Dendritic cell treated with granulocyte-macrophage colony-stimulating factor and Interleukin-4, amounts not matched to agents 40 ng/mL and 50 ng/mL, for 4 days (primary cell): ENCODE measurements around the gene HOXD3.

Experiments used
- H3K27ac Mint-ChIP-seq: one replicate; pipeline ENCODE4 v1.8.0; 2022; ENCODE audit warnings: mild to moderate bottlenecking, mixed read lengths
- H3K27me3 Mint-ChIP-seq: one replicate; pipeline ENCODE4 v1.8.0; 2022; ENCODE audit warnings: mild to moderate bottlenecking, mixed read lengths
- H3K36me3 Mint-ChIP-seq: one replicate; pipeline ENCODE4 v1.8.0; 2022; ENCODE audit warnings: low read depth, mixed read lengths
- H3K4me1 Mint-ChIP-seq: one replicate; pipeline ENCODE4 v1.8.0; 2022; ENCODE audit warnings: low read depth, mixed read lengths
- H3K4me3 Mint-ChIP-seq: one replicate; pipeline ENCODE4 v1.8.0; 2022; ENCODE audit warnings: mild to moderate bottlenecking, moderate library complexity, mixed read lengths
- H3K9me3 Mint-ChIP-seq: one replicate; pipeline ENCODE4 v1.8.0; 2022; ENCODE audit warnings: mixed read lengths
- intact Hi-C: fragments of 100-400 bp; cut with micrococcal nuclease; formaldehyde crosslinking; loops from one replicate; pipeline ENCODE4 v1.15.0; 2022

HOXD3 gene

GRCh38 chr2:176156807-176157498, at the start of gene HOXD3:
Gene HOXD3 (plus strand): TSS chr2:176157307. CDS start chr2:176169115, 11,808 bp downstream.
- H3K4me3 Mint-ChIP-seq, result no peak within 1 kb of the TSS
- H3K27ac Mint-ChIP-seq, result no peak within 1 kb of the TSS
- peaks cover 95% of the 10 kb centered on the region for H3K27me3 Mint-ChIP-seq
- no peaks in the 10 kb centered on the region for H3K36me3 Mint-ChIP-seq
- H3K9me3 Mint-ChIP-seq, result no peaks in the 10 kb centered on the region
- peaks cover 5% of the 10 kb centered on the region for H3K4me1 Mint-ChIP-seq
- intact Hi-C loops, result no loop called here

- intact Hi-C loops, result no loop called here
- Mint-ChIP-seq H3K4me3 (no peak overlapping the region), H3K27me3 (peaks cover 84% of the 10 kb centered on the region), H3K9me3 (no peaks in the 10 kb centered on the region), H3K36me3 (no peaks in the 10 kb centered on the region), H3K4me1 (peaks cover 31% of the 10 kb centered on the region), H3K27ac (no peak overlapping the region)
These were observed 49.4 kb upstream of the HOXD3 start for GRCh38 chr2:176107731-176108181.

GRCh38 chr2:176109192-176109901, 47.8 kb upstream of the HOXD3 start:
- Mint-ChIP-seq H3K27ac (no peak overlapping the region), H3K36me3 (no peaks in the 10 kb centered on the region), H3K27me3 (peaks cover 86% of the 10 kb centered on the region), H3K4me3 (no peak overlapping the region), H3K4me1 (peaks cover 29% of the 10 kb centered on the region), H3K9me3 (no peaks in the 10 kb centered on the region)
- intact Hi-C loops, result no loop called here

- Mint-ChIP-seq H3K4me3 (no peak overlapping the region), H3K9me3 (no peaks in the 10 kb centered on the region), H3K27ac (no peak overlapping the region), H3K4me1 (peaks cover 23% of the 10 kb centered on the region), H3K27me3 (peaks cover 86% of the 10 kb centered on the region), H3K36me3 (no peaks in the 10 kb centered on the region)
- intact Hi-C loops, result no loop called here
These were observed 47.2 kb upstream of the HOXD3 start for GRCh38 chr2:176109946-176110345.

- Mint-ChIP-seq H3K4me3 (no peak overlapping the region), H3K36me3 (no peaks in the 10 kb centered on the region), H3K4me1 (peaks cover 16% of the 10 kb centered on the region), H3K27me3 (peaks cover 84% of the 10 kb centered on the region), H3K27ac (no peak overlapping the region), H3K9me3 (no peaks in the 10 kb centered on the region)
- intact Hi-C loops, result no loop called here
These were observed 46.4 kb upstream of the HOXD3 start for GRCh38 chr2:176110415-176111308.

DNA sequence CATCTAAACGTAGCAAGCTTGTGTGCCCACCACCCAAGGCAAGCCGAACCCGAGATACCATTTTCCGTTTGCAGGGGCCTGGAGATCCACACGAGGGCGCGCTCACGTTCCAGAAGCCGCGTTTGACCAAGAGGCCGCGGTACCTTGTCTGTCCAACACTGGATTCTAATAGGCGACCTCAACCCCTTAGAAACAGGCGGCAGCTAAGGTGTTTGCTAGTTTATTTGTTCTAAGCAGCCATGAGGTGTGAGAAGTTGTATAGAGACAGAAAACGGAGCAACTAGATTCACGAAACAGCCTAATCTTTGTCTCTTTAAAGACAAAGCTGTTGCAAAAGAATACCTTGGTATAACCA, 45.8 kb upstream of the HOXD3 start:
- no peaks in the 10 kb centered on the region for H3K9me3 Mint-ChIP-seq
- intact Hi-C loops, result no loop called here
- peaks cover 11% of the 10 kb centered on the region for H3K4me1 Mint-ChIP-seq
- H3K27ac Mint-ChIP-seq, result no peak overlapping the region
- no peaks in the 10 kb centered on the region for H3K36me3 Mint-ChIP-seq
- peaks cover 84% of the 10 kb centered on the region for H3K27me3 Mint-ChIP-seq
- no peak overlapping the region for H3K4me3 Mint-ChIP-seq

DNA sequence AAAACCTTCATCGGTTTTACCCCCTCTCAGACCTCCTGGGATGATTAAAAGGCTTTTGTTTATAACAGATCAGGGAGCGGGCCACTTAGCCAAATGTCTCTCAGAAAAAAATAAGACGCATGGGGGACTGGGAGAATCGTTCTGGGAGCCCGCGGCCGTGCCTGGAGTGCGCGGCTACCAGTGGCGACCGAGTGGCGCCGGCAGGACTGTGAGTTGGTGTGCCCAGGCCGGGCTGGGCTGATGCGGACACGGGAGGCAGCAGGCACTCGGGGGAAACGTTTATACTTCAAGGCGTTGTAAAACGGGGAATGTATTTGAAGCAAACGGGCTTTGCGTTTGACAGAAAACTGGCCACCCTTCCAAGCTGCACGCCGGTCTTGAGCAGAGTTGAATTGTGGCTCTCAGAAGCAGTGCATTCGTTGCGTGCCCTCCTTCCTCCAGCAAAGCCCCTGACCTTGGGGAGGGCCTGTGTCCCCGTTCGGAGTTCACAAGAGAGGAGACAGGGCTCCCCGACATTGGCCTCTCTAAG, 45.2 kb upstream of the HOXD3 start:
- Mint-ChIP-seq H3K27me3 (peaks cover 87% of the 10 kb centered on the region), H3K36me3 (no peaks in the 10 kb centered on the region), H3K4me1 (peaks cover 9% of the 10 kb centered on the region), H3K27ac (no peak overlapping the region), H3K9me3 (no peaks in the 10 kb centered on the region), H3K4me3 (no peak overlapping the region)
- intact Hi-C loops, result no loop called here

GRCh38 chr2:176112375-176113302, 44.5 kb upstream of the HOXD3 start:
- H3K27me3 Mint-ChIP-seq, result peaks cover 89% of the 10 kb centered on the region
- H3K4me1 Mint-ChIP-seq, result peaks cover 5% of the 10 kb centered on the region
- no peaks in the 10 kb centered on the region for H3K36me3 Mint-ChIP-seq
- H3K27ac Mint-ChIP-seq, result no peak overlapping the region
- intact Hi-C loops, result no loop called here
- H3K9me3 Mint-ChIP-seq, result no peaks in the 10 kb centered on the region
- H3K4me3 Mint-ChIP-seq, result no peak overlapping the region

DNA sequence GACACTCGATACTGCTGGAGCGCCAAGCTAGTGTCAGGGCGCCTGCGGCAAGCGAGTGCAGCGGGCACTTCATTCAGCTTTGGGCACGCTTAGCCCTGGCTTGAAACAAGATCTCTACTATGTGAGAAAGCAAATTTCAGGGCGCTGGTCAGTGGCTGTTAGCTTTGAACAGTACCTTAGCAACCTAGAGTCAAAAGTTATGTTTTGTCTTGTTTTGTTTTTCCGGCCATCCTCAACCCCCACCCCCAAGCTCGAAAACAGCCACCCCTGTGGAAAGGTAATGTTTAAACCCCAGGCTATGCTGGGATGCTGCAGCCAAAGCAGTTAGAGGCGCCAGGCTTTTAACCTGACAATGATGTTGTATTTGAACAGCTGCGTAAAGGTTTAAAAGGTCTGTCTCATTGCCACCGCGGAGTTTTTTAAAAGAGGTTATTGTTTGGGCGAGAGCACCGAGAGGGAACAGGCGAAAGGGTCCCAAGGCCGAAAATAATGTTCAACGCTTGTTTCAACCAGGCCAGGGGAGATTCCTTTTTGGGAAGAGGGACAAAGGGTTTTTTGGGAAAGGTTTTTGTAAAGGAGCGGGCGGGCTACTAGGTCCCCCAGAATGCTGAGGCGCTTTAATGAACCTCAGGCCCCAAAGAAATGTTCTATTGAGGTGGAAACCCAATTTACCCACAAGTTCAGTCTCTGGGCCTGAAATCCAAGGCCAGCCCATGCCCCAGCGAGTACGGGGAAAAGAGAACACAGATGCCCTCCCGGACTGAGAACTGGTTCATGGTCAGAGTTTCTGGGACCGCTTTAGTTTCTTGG, 42.8 kb upstream of the HOXD3 start:
- H3K27ac Mint-ChIP-seq, result no peak overlapping the region
- peaks cover 14% of the 10 kb centered on the region for H3K4me1 Mint-ChIP-seq
- peaks cover 94% of the 10 kb centered on the region for H3K27me3 Mint-ChIP-seq
- no peaks in the 10 kb centered on the region for H3K9me3 Mint-ChIP-seq
- no peak overlapping the region for H3K4me3 Mint-ChIP-seq
- no peaks in the 10 kb centered on the region for H3K36me3 Mint-ChIP-seq
- intact Hi-C loops, result no loop called here

DNA sequence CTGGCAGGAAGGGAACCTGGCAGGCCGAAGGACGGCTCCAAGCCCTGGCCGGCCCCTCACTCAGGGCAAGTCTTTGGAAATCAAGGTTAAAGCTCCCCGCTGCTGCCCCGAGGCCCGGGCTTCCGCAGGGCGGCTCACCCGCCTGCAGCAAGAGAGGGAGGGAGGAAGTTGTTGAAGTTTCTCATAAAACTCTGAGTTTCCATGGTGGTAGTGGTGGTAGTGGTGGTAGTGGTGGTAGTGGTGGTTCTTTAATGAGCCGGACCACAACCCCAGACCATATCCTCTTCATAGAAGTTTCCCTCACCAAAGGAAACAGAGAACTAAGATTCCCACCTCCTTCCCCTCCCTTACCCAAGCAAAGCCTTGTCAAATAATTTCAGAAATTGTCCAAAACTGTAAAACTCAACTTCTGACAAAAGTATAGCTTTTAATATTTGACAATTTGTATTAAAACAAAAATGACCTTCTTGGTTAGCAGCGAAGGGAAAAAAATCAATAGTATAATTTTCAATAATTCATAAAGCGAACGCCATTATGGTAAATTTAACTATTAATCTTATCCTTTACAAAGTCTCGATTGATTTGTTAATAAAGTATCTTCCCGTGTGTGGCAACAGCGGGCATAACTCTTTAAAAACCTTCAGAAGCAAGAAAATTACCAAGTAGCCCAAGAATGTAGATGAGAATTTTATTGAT, 42.0 kb upstream of the HOXD3 start:
- no peak overlapping the region for H3K4me3 Mint-ChIP-seq
- H3K9me3 Mint-ChIP-seq, result no peaks in the 10 kb centered on the region

DNA sequence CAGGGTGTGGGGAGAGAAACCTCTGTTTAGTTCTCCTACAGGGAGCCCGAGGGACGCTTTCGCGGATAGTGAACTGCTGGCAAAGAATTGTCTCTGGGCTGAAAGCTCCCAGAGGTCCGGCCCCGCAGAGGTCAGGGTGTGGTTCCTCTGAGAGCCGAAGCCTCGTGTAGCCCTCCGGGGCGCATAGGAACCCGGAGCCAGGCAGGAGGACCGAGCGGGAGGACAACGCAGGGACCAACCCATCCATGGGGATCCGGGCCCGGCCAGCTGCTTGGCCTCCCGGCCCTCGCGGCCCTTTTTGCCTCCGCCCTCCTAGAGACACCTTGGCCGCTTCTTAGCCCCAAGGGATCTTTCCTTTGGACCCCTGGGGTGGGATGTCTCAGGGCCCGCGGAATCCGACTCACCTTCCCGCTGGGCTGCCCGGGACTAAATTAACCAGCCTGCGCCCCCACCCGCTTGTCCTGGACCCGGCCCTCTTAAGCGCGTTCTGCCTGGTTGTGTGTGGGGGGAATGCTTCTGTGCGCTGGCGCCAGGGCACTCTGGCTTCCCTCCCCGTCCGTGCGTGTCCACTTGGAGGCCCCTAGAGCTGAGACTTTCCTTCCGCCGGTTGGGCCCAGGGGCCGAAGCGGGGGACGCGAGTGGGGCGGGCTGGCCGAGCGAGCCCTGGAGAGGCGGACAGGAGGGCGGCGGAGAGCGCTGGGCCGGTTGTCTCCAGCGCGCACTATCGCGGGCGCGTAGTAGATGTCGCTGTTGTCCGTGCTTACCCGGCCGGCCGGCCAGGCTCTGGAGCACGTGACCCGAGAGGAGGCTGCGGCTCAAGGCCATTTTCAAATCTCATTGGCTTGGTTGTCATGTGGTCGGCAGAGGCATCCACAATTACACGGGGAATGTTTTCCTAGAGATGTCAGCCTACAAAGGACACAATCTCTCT, 41.0 kb upstream of the HOXD3 start, which contains the start of gene HOXD10:
HOXD10 (plus strand) TSS at position 896 of the 931 bp plus-strand sequence. CDS start 56 bp downstream, outside the sequence.
- H3K4me3 Mint-ChIP-seq, result no peak within 1 kb of the TSS
- no peaks in the 10 kb centered on the region for H3K36me3 Mint-ChIP-seq
- intact Hi-C loops, result no loop called here
- no peaks in the 10 kb centered on the region for H3K9me3 Mint-ChIP-seq
- H3K27ac Mint-ChIP-seq, result no peak within 1 kb of the TSS
- peaks cover 12% of the 10 kb centered on the region for H3K4me1 Mint-ChIP-seq
- peaks cover 96% of the 10 kb centered on the region for H3K27me3 Mint-ChIP-seq

More for the DNA sequence above, 42.0 kb upstream of the HOXD3 start:
- Mint-ChIP-seq H3K27ac (no peak overlapping the region), H3K27me3 (peaks cover 94% of the 10 kb centered on the region), H3K36me3 (no peaks in the 10 kb centered on the region), H3K4me1 (peaks cover 14% of the 10 kb centered on the region)
- intact Hi-C loops, result no loop called here
